Adrenal gland (tissue), 5 donors: ENCODE measurements around the gene SEC14L6.

Experiments
- CTCF ChIP-seq, 6 experiments: fragments of 450-650 bp in 4 of 6; fragments of 200-600 bp in 2 of 6; sonication (generic) in 1 of 6; IDR thresholded peaks; 1 replicate in 5 of 6; 2 replicates in 1 of 6; pipeline versions ENCODE4 v1.5.1 to v1.8.0; 2016 to 2021; ENCODE audit warnings: antibody characterized with exemption in 6 of 6, mild to moderate bottlenecking in 2 of 6, moderate library complexity in 1 of 6
- POLR2A ChIP-seq, 2 donors: fragments of 450-650 bp; IDR thresholded peaks; one replicate each; pipeline ENCODE4 v1.6.1; 2017; ENCODE audit warnings: antibody characterized with exemption in 2 of 2, mild to moderate bottlenecking in 2 of 2, moderate library complexity in 1 of 2
- donor health status: DM: no; HTN: no; CAD: no.

- no peak for TF ChIP-seq CTCF (IDR thresholded peaks at IDR 0.05)
- no peak for TF ChIP-seq POLR2A (IDR thresholded peaks at IDR 0.05)
Observed at GRCh38 chr22:30513462-30513861, 33.1 kb downstream of the SEC14L6 start.
